ENCODE measurements around the gene TAOK3.
"Not testable (repeated sequence)": the region's sequence is repeated elsewhere in the genome, so short reads cannot be mapped to it uniquely, and the experiment has no call there.

Gene TAOK3

GRCh38 chr12:118372541-118373495 lies at the start of gene TAOK3:
Gene TAOK3 (minus strand): TSS chr12:118372907. CDS start chr12:118255567, 117,340 bp downstream.
- DNase-seq, result peak; percentile 96

GRCh38 chr12:118420673-118421072 lies 48.0 kb upstream of the TAOK3 start:
- no peak for DNase-seq

DNA sequence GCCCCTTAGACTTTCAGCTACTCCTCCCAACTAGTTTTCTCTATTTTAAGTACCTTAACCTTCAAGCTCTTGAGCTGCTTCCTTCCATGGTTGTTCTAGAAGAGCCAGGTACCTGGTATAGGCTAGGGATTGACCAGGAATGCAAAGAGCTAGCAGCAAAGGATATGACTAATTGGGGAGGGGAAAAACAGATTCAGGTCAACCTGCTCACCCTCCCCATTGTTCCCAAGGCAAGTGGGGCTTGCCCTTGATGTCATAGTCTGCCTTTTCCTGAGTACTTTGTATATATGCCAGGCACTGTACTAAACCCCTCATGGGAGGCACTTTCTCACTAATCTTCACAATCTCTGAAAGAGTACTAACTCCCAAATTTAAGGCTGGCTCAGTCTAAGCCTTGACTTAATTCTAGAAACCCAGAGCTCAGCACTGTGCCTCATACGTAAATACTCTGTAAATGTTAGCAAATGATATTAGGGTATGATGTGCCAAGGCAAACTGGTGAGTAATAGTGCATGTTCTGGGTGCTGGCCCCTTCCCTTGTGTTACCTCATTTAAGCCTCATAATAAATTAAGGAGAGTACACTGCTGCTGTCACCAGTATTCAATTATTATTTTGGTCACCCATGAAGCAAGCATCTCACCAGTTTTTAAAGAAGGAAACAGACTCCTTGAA lies 45.8 kb upstream of the TAOK3 start:
- DNase-seq, result no peak

DNA sequence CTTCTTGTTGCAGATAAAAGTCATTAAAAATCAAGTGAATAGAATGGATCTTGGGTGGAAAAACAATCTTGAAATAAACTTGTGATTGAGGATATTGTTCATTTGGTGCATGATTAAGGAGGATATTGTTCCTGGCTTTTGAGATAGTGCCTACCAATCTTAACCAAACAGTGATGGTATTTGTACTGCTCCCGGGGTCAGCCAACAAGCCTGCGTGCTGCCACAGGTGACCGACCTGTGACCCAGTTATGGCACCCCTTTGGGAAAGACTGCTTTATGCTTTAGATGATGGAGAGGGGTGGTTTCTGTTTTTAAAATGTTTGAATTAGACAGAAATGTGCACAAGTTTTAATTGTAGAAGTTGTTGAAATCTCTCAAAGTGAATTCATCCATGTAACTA lies 45.2 kb upstream of the TAOK3 start:
- DNase-seq, result no peak

DNA sequence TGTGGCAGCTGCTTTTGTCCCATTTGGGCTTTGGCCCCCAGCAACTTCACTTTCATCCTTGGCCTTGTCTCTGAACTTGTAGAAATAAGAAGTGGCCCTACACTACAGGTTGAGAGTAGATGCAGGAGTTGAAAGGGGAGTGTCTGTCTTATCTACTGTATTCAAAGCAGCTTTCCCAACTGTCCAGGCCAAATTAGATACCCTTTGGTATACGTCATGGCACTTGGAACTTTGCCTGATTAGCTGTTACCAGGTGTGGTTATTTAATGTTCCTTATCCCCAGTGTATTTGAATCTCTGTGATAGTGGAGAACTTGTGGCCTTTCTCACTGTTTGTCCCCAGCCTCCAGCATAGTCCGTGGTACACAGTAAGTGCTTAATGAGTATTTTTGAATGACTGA lies 37.1 kb upstream of the TAOK3 start:
- DNase-seq, result no peak

- not testable (repeated sequence) for DNase-seq
These were observed 35.5 kb upstream of the TAOK3 start for GRCh38 chr12:118408241-118408640.

DNA sequence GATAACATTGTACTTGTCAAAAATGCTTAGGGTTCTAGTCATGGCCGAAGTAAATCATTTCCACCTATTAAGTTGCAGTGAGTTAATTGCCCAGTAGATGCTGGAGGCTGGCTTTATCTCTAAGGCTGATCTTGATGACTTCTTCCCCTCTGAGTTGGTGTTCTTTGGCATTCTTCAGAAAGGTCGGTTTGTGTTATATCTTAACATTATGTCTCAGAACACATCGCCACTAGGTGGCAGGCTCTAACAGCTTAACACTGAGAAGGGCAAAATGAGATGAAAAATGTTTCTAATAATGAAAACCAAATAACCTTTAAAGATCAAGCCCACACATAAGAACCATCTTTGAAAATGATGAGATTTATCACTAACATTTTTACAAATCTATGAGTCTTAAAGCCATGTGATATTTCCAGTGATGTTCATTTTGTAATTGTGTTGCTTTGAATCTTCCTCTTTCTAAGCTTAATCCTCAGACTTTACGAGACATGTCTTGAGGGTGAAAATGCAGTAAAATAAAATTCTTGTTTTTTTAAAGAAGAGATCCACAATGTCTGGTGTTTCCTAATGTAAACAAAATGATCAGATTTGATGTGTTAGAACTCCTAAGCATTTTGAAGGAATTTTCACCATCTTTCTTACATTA lies 32.3 kb upstream of the TAOK3 start:
- peak; percentile 4 for DNase-seq

DNA sequence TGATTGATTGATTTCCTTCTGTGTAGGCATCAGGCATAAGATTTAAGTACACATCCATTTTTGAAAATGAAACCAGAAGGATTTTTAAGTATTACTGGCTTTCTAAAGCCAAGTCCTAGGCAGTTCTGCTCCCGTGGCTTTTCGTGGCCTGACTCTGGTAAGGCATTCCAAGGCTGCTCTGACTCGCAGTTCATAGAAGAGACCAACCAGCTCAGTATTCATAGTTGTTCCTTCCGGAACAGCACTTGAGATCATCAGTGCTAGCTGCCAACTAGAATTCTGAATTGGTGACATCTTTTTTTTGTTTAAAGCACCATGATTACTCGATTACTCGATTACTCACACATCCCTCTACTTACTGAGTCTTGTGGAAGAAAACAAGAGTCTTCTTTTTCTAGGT lies 29.5 kb upstream of the TAOK3 start:
- no peak for DNase-seq

- no peak for DNase-seq
These were observed 26.2 kb upstream of the TAOK3 start for GRCh38 chr12:118398940-118399339.

DNA sequence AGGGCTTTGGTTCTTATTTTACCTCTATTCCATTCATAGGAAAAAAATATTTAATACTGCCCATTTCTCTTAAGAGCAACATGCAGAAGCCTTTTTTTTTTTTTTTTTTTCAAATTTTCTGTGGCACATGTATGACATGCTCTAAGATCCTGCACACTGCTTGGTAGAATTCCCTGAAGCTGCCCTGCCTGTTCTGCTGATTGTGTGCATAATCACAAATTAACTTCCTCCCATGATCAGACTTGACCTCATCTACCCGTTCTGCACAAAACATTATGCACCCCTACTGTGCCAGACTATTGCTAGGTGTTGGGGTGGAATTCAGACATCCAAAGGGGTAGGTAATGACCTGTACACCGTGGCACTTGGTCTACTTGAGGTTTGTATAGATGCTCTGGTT lies 25.8 kb upstream of the TAOK3 start:
- DNase-seq, result no peak

- DNase-seq, result no peak
These were observed 25.2 kb upstream of the TAOK3 start for GRCh38 chr12:118397708-118398440.

DNA sequence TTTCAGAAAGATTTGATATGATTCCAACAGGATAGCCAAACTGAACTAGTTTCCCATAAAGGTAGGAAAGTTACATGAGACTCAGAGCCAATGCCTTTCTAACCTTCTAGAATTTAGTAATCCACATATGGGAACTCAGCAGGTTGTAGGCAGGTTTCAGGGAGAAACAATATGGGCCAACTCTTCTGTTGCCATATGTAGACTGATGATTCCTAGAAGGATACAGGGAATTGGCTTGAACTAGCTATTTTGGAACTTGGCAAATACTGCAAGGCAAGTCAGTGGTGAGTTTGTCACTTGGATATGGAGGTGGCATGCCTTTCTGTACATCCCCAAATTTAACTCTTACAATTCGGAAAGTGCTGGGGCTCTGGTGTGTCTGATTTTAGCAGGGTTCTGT lies 19.1 kb upstream of the TAOK3 start:
- no peak for DNase-seq

GRCh38 chr12:118391424-118391823 lies 18.7 kb upstream of the TAOK3 start:
- DNase-seq, result no peak

- peak; percentile 54 for DNase-seq
These were observed 5.3 kb upstream of the TAOK3 start for GRCh38 chr12:118377884-118378470.

GRCh38 chr12:118377021-118377883 lies 4.5 kb upstream of the TAOK3 start:
- no peak for DNase-seq

- DNase-seq, result peak; percentile 76
These were observed 3.6 kb upstream of the TAOK3 start, which contains the start of gene SUDS3 for GRCh38 chr12:118376089-118377020. Gene SUDS3 (plus strand): TSS chr12:118376555. CDS start chr12:118376692, 137 bp downstream.

- DNase-seq, result no peak
These were observed 2.6 kb upstream of the TAOK3 start for GRCh38 chr12:118375348-118375747.

- no peak for DNase-seq
These were observed 2.2 kb upstream of the TAOK3 start for GRCh38 chr12:118374909-118375308.

DNA sequence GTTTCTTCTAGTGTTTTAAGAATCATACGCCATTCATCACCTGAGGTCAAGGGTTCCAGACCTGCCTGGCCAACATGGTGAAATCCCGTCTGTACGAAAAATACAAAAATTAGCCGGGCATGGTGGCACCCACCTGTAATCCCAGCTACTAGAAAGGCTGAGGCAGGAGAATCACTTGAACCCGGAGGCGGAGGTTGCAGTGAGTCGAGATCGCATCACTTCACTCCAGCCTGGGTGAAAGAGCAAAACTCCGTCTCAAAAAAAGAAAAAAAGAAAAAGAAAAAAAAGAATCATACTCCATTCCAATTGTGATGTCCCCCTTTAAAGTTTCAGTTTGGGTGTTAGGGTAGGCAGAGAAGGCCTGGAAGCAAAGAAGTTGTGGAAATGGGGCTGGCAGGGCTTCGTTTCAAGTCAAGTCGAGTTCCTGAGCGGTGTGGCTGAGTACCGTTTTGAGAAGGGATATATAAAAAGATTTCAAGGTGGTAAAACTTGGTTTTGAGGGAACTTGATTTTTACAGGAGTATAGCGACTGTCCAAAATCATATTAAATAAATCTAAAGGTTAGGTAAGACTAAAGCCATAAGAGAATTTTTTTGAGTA lies 1.5 kb upstream of the TAOK3 start:
- DNase-seq, result no peak

DNA sequence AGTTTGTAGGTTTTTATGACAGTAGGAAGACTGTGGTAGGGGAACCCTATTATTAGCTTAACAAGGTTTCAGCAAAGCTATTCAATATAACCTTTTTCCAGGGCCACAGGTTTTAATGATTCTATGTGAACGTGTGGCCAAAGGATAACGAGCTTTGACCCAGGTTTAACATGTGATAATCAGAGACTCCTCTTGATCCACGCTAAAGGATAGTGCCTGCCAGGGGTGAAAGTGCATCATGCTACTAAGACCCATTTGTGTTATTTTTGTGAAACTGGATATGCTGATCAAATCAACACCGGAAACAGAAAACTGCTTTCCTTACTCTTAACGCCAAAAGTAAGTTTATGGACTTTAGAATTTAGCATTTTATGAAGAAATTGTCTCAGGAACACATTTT lies 909 bp upstream of the TAOK3 start:
- no peak for DNase-seq

Measured in T1000 (cell line).